Measurements from ENCODE around the gene RAB28.

Gene RAB28

DNA sequence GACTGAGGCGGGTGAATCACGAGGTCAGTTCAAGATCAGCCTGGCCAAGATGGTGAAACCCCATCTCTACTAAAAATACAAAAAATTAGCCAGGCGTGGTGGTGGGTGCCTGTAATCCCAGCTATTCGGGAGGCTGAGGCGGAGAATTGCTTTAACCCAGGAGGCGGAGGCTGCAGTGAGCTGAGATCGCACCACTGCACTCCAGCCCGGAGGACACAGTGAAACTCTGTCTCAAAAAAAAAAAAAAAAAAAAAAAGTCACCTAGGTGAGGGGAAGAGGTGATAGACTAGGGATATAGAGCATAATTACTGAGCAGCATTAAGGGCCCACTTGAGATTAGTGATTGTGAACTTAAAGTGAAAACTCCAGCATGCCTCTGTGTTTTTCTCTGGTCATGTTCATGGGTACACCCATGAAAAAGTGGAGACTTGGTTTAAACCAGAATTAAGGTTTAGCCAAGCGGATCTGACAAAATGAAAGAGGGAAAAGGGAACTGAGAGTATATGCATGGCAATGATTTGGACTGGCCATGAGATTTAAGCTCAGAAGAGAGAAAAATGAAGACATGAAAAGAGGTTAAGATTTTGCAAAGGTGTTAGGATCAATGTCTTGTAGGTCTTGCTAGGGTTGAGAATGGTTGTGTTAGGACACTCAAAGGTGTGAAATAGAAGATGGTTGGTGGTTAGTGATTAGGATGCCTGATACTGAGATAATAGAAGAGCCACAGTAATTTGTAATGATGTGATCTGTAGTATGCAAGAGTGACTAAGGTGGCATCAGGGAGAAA, 105.0 kb downstream of the RAB28 start:
- no peak overlapping the region for H3K27ac ChIP-seq
- TF ChIP-seq, protein P1, sequence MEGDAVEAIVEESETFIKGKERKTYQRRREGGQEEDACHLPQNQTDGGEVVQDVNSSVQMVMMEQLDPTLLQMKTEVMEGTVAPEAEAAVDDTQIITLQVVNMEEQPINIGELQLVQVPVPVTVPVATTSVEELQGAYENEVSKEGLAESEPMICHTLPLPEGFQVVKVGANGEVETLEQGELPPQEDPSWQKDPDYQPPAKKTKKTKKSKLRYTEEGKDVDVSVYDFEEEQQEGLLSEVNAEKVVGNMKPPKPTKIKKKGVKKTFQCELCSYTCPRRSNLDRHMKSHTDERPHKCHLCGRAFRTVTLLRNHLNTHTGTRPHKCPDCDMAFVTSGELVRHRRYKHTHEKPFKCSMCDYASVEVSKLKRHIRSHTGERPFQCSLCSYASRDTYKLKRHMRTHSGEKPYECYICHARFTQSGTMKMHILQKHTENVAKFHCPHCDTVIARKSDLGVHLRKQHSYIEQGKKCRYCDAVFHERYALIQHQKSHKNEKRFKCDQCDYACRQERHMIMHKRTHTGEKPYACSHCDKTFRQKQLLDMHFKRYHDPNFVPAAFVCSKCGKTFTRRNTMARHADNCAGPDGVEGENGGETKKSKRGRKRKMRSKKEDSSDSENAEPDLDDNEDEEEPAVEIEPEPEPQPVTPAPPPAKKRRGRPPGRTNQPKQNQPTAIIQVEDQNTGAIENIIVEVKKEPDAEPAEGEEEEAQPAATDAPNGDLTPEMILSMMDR (conservative IDR thresholded peaks at IDR 0.05), result no peak
- TF ChIP-seq ZFX (IDR thresholded peaks at IDR 0.05), result no peak

DNA sequence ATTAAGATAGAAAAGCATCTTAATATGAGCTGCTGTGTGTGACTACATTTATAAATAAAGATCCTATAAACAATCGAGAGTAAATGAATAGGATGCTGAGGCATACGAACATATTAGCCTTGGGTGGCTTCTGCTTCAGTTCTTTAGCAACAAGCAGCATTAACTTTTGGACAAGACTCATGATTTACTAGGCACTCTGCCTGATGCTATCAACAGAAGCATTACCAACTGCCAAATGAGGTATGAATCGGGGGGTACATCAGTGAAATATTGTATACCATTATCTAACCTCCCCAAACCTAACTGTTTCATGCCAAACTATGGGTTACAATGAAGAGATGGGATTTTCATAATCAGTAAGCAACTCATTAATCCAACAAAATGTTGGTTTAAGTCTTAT, 113.1 kb downstream of the RAB28 start:
- TF ChIP-seq, protein P1 (conservative IDR thresholded peaks at IDR 0.05), result no peak
- TF ChIP-seq ZFX (IDR thresholded peaks at IDR 0.05), result no peak
- no peak overlapping the region for H3K27ac ChIP-seq

DNA sequence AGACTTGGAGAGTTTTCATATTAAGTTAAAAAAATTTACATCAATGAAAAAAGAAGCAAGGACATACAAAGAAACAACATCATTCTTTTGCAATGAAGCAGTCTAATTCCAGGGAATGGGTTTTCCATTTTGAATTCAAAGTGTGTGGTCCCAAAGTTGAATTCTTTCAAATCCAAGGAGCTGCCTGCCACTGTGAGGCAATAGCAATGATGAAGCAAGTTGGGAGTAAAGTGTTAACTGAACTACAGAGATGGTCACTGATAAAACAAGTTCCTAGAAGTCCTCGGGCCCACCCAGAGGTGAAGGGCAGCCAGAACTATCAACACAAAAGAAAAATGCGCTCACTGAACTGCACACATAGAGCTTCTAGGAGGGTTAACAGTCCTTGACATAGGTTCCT, 115.9 kb downstream of the RAB28 start:
- H3K27ac ChIP-seq, result no peak overlapping the region
- TF ChIP-seq ZFX (IDR thresholded peaks at IDR 0.05), result no peak
- TF ChIP-seq, protein P1 (conservative IDR thresholded peaks at IDR 0.05), result no peak

DNA sequence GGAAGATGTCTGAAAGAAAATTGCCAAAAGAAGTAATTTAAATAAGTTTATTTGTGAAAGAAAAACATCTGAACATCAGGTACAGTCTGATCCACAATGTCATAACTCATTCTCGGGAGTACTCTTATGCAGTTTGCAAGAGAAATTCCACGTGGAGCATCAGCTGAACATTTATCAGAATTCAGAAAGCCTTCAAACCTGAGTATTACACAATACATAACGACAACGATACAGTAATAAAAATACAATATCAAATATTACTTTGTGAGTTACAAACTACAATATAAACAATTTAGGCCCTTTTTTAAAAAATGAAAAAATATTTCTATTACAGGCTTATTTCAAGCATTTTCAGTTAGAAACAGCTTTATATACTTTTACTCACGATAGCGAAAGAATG, 116.4 kb downstream of the RAB28 start:
- H3K27ac ChIP-seq, result no peak overlapping the region
- TF ChIP-seq ZFX (IDR thresholded peaks at IDR 0.05), result no peak
- TF ChIP-seq, protein P1 (conservative IDR thresholded peaks at IDR 0.05), result no peak

DNA sequence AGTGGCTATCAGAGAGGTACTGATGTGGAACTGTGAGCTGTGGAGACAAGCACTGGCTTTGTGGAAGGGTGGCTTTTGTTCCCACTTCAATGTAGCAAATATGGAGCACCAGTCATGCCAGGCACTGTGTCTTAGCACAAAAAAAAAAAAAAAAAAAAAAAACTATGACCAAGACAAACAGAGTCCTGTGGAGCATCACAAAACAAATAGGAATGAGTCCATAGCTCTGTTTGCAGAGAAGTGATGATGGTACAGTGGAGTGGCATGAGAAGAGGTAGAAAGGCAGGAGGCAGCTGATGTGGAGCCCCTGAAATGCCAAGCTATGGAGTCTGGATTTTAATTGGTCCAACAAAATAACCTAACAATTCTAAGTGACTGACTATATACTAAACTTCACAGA, 116.9 kb downstream of the RAB28 start:
- H3K27ac ChIP-seq, result no peak overlapping the region
- TF ChIP-seq, protein P1 (conservative IDR thresholded peaks at IDR 0.05), result no peak
- TF ChIP-seq ZFX (IDR thresholded peaks at IDR 0.05), result no peak

DNA sequence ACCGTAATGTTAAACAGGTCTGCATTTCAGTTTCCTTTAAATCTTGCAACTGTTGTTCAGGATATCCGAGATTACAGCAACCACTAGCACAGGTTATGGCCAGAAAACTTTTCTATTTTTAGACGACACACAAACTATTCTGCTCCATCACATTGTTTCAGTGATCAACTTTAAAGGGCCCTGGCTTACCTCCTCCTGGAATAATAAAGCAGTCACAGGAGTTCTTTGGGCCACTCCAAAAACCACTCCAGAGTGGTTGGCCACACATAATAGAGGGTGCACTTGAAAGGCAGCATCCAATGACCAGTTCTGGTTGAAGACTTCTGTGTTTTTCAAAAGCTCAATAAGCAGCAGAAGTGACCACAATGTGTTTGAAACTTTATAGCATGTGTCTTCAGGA, 118.9 kb downstream of the RAB28 start:
- no peak for TF ChIP-seq ZFX (IDR thresholded peaks at IDR 0.05)
- TF ChIP-seq, protein P1 (conservative IDR thresholded peaks at IDR 0.05), result no peak
- H3K27ac ChIP-seq, result no peak overlapping the region

DNA sequence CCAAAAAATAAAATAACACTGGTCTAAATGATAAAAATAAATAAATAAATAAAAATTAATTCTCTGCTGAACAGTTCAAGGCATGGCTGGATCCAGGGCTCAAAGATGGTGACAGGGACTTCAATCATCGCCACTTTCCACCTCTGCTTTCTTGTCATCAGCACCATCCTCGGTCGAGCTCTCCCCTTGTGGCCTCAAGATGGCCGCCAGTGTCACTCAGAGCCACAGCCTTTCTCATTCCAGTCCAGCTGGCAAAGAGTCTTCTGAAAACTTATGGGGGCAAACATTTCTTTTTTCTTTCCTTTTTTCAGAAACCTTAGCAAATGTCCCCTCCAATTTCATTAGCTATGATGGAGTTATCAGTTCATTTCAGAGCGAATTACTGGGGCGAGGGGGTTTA, 119.5 kb downstream of the RAB28 start:
- TF ChIP-seq, protein P1 (conservative IDR thresholded peaks at IDR 0.05), result no peak
- TF ChIP-seq ZFX (IDR thresholded peaks at IDR 0.05), result no peak

More for the DNA sequence above, 119.5 kb downstream of the RAB28 start:
- no peak overlapping the region for H3K27ac ChIP-seq

Measured in C4-2B (cell line).